HL-60 (cell line): ENCODE results near the gene KRT20.

ENCODE experiments used
- POLR2AphosphoS5 ChIP-seq: IDR thresholded peaks from 2 replicates; pipeline ENCODE4 v1.6.1; 2012; ENCODE audit warnings: low read depth
- TF ChIP-seq, protein P1 (sequence below): IDR thresholded peaks from one replicate; pipeline ENCODE4 v1.5.1; 2011; ENCODE audit warnings: low read length, control low read depth, inconsistent platforms; ENCODE audit not compliant: insufficient read depth

DNA sequence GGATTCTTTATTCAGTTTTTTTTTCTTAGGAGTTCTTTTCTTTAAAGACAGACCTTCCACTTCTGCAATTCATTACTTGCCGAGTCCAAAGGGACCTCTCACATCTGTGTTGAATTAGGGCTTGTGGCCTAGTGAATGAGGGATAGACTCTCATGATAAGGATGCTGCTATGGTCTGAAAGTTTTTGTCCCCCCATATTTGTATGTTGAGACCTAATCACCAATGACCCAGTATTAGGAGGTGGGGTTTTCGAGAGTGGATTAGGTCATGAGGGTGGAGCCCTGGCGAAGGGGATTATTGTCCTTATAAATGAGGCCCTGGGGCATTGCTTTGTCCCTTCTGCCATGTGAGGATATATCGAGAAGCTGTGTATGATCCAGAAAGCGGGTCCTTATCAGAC lies 27.5 kb downstream of the KRT20 start:
- TF ChIP-seq, protein P1, sequence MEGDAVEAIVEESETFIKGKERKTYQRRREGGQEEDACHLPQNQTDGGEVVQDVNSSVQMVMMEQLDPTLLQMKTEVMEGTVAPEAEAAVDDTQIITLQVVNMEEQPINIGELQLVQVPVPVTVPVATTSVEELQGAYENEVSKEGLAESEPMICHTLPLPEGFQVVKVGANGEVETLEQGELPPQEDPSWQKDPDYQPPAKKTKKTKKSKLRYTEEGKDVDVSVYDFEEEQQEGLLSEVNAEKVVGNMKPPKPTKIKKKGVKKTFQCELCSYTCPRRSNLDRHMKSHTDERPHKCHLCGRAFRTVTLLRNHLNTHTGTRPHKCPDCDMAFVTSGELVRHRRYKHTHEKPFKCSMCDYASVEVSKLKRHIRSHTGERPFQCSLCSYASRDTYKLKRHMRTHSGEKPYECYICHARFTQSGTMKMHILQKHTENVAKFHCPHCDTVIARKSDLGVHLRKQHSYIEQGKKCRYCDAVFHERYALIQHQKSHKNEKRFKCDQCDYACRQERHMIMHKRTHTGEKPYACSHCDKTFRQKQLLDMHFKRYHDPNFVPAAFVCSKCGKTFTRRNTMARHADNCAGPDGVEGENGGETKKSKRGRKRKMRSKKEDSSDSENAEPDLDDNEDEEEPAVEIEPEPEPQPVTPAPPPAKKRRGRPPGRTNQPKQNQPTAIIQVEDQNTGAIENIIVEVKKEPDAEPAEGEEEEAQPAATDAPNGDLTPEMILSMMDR: no peak
- no peak for TF ChIP-seq POLR2AphosphoS5
